ENCODE measurements around the gene CACNA2D4.

CACNA2D4 gene

GRCh38 chr12:1809591-1810190 is 108.8 kb downstream of the CACNA2D4 start:
- H3K36me3 ChIP-seq (replicated peaks; ENCODE audit: low read depth, low read length): no peaks in the 10 kb centered on the region
- TF ChIP-seq EZH2phosphoT487 (IDR thresholded peaks at IDR 0.05; ENCODE audit: low read depth) (no peak), CTCF (IDR thresholded peaks at IDR 0.05; ENCODE audit: low read depth, low read length) (no peak)
- no peak overlapping the region for H3K4me2 ChIP-seq (ENCODE audit: low read length)
- no peaks in the 10 kb centered on the region for H3K79me2 ChIP-seq (ENCODE audit: low read length)
- no peak overlapping the region for H2AFZ ChIP-seq (ENCODE audit: low read depth, low read length)
- no peak overlapping the region for H3K9ac ChIP-seq (ENCODE audit: low read length)
- no peak overlapping the region for H3K27ac ChIP-seq (ENCODE audit: low read length)
- peaks cover 9% of the 10 kb centered on the region; the same call in 1 of the 2 replicates for H3K27me3 ChIP-seq (ENCODE audit: low read depth, low read length)
- no peaks in the 10 kb centered on the region for H3K9me3 ChIP-seq (ENCODE audit: insufficient read depth, low read length)
- H3K4me1 ChIP-seq (ENCODE audit: low read length): peaks cover 23% of the 10 kb centered on the region
- no peaks in the 10 kb centered on the region for H4K20me1 ChIP-seq (ENCODE audit: insufficient read depth, low read length)
- no peak overlapping the region for H3K4me3 ChIP-seq (ENCODE audit: low read length)

DNA sequence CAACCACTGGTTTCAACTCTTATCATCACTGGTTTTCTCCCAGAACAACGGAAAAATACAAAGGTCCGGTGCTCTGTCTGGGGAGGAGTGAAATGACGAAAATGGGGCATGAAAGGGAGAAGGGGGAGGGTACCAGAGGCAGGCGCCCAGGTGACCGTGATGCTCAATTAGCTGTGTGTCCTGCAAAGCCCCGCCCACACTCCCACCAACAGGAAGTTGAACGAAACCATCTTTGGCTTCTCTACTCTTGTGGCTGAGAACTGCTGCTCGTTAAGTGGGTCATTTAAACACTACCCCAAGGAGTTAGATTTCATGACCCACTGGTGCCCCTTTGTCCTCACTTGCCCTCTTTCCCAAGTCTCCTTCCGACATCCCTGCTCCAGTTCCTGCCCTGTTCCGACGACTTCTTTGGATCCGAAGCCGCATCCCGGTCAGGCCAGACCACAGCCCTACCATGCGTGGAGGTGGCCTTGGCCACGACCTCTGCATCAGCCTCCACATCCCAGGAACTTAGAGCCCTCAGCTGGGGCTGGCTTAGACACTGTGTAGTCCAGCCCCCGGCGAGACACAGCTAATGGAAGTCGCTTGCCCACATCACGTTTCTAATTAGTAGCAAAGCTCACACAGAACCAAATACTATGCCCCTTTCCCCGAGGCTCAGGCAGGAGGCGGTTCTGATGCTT is 109.5 kb downstream of the CACNA2D4 start:
- H3K36me3 ChIP-seq (replicated peaks; ENCODE audit: low read depth, low read length): no peaks in the 10 kb centered on the region
- H3K9ac ChIP-seq (ENCODE audit: low read length): no peak overlapping the region
- H3K4me2 ChIP-seq (ENCODE audit: low read length): no peak overlapping the region

GRCh38 chr12:1808036-1808797 is 110.2 kb downstream of the CACNA2D4 start:
- no peaks in the 10 kb centered on the region for H3K27me3 ChIP-seq (ENCODE audit: low read depth, low read length)

More for the DNA sequence above, 109.5 kb downstream of the CACNA2D4 start:
- H4K20me1 ChIP-seq (ENCODE audit: insufficient read depth, low read length): no peaks in the 10 kb centered on the region
- TF ChIP-seq CTCF (IDR thresholded peaks at IDR 0.05; ENCODE audit: low read depth, low read length) (no peak), EZH2phosphoT487 (IDR thresholded peaks at IDR 0.05; ENCODE audit: low read depth) (no peak)
- H3K4me1 ChIP-seq (ENCODE audit: low read length): peaks cover 28% of the 10 kb centered on the region
- peaks cover 2% of the 10 kb centered on the region; the same call in 1 of the 2 replicates for H3K27me3 ChIP-seq (ENCODE audit: low read depth, low read length)
- no peak overlapping the region for H2AFZ ChIP-seq (ENCODE audit: low read depth, low read length)
- H3K4me3 ChIP-seq (ENCODE audit: low read length): no peak overlapping the region
- H3K9me3 ChIP-seq (ENCODE audit: insufficient read depth, low read length): no peaks in the 10 kb centered on the region
- H3K79me2 ChIP-seq (ENCODE audit: low read length): no peaks in the 10 kb centered on the region
- no peak overlapping the region for H3K27ac ChIP-seq (ENCODE audit: low read length)

More at GRCh38 chr12:1808036-1808797, 110.2 kb downstream of the CACNA2D4 start:
- Histone ChIP-seq H3K9ac (ENCODE audit: low read length) (no peak overlapping the region), H3K9me3 (ENCODE audit: insufficient read depth, low read length) (no peaks in the 10 kb centered on the region), H3K4me1 (ENCODE audit: low read length) (peaks cover 23% of the 10 kb centered on the region), H3K27ac (ENCODE audit: low read length) (no peak overlapping the region), H3K4me3 (ENCODE audit: low read length) (no peak overlapping the region), H3K36me3 (replicated peaks; ENCODE audit: low read depth, low read length) (no peaks in the 10 kb centered on the region), H3K4me2 (ENCODE audit: low read length) (no peak overlapping the region), H3K79me2 (ENCODE audit: low read length) (no peaks in the 10 kb centered on the region), H2AFZ (ENCODE audit: low read depth, low read length) (no peak overlapping the region), H4K20me1 (ENCODE audit: insufficient read depth, low read length) (no peaks in the 10 kb centered on the region)
- TF ChIP-seq CTCF (IDR thresholded peaks at IDR 0.05; ENCODE audit: low read depth, low read length): no peak
- no peak for TF ChIP-seq EZH2phosphoT487 (IDR thresholded peaks at IDR 0.05; ENCODE audit: low read depth)
